ENCODE results near the gene TBC1D7.
"Not testable (repeated sequence)": the region's sequence is repeated elsewhere in the genome, so short reads cannot be mapped to it uniquely, and the experiment has no call there.

Gene TBC1D7

GRCh38 chr6:13355999-13356785, 27.9 kb upstream of the TBC1D7 start:
- no peak for DNase-seq (ENCODE audit: low read depth in 1 of 2, low spot score in 1 of 2)

- DNase-seq (ENCODE audit: low read depth in 1 of 2, low spot score in 1 of 2): no peak
These were observed 27.0 kb upstream of the TBC1D7 start for GRCh38 chr6:13355043-13355945.

- no peak for DNase-seq (ENCODE audit: low read depth in 1 of 2, low spot score in 1 of 2)
These were observed 26.1 kb upstream of the TBC1D7 start for GRCh38 chr6:13354331-13355042.

- DNase-seq (ENCODE audit: low read depth in 1 of 2, low spot score in 1 of 2): no peak
These were observed 23.8 kb upstream of the TBC1D7 start for GRCh38 chr6:13352165-13352564.

GRCh38 chr6:13351271-13351670, 22.9 kb upstream of the TBC1D7 start:
- no peak for DNase-seq (ENCODE audit: low read depth in 1 of 2, low spot score in 1 of 2)

- DNase-seq (ENCODE audit: low read depth in 1 of 2, low spot score in 1 of 2): no peak
These were observed 21.6 kb upstream of the TBC1D7 start for GRCh38 chr6:13349811-13350506.

- DNase-seq (ENCODE audit: low read depth in 1 of 2, low spot score in 1 of 2): no peak
These were observed 20.2 kb upstream of the TBC1D7 start for GRCh38 chr6:13348334-13349113.

GRCh38 chr6:13346245-13346644, 17.9 kb upstream of the TBC1D7 start:
- DNase-seq (ENCODE audit: low read depth in 1 of 2, low spot score in 1 of 2): no peak

GRCh38 chr6:13342414-13343019, 14.2 kb upstream of the TBC1D7 start:
- no peak for DNase-seq (ENCODE audit: low read depth in 1 of 2, low spot score in 1 of 2)

GRCh38 chr6:13339863-13340630, 11.7 kb upstream of the TBC1D7 start:
- no peak for DNase-seq (ENCODE audit: low read depth in 1 of 2, low spot score in 1 of 2)

- DNase-seq (ENCODE audit: low read depth in 1 of 2, low spot score in 1 of 2): no peak
These were observed 9.7 kb upstream of the TBC1D7 start for GRCh38 chr6:13338038-13338437.

GRCh38 chr6:13336553-13336952, 8.2 kb upstream of the TBC1D7 start:
- peak; percentile 33 to 69 for DNase-seq (ENCODE audit: low read depth in 1 of 2, low spot score in 1 of 2)

- no peak for DNase-seq (ENCODE audit: low read depth in 1 of 2, low spot score in 1 of 2)
These were observed 6.6 kb upstream of the TBC1D7 start for GRCh38 chr6:13334953-13335352.

GRCh38 chr6:13332349-13332706, 4.0 kb upstream of the TBC1D7 start:
- DNase-seq (ENCODE audit: low read depth in 1 of 2, low spot score in 1 of 2): no peak

- DNase-seq (ENCODE audit: low read depth in 1 of 2, low spot score in 1 of 2): no peak
These were observed 3.4 kb upstream of the TBC1D7 start for GRCh38 chr6:13331516-13332348.

GRCh38 chr6:13328875-13329183, 492 bp upstream of the TBC1D7 start:
- no peak for DNase-seq (ENCODE audit: low read depth in 1 of 2, low spot score in 1 of 2)

GRCh38 chr6:13327691-13328075, 654 bp downstream of the TBC1D7 start:
- no peak for DNase-seq (ENCODE audit: low read depth in 1 of 2, low spot score in 1 of 2)

GRCh38 chr6:13326031-13326586, 2.2 kb downstream of the TBC1D7 start:
- not testable (repeated sequence) for DNase-seq (ENCODE audit: low read depth in 1 of 2, low spot score in 1 of 2)

All from activated T-helper 1 cell treated with anti-CD3 and anti-CD28 coated beads, Interleukin-2, amount 50 U/mL, for 16 hours (primary cell).